Epithelial cell of esophagus (primary cell): Measurements from ENCODE around the gene MCC.

Source experiments
- DNase-seq: peaks from one replicate; pipeline ENCODE4 v3.0.0; 2010; ENCODE audit warnings: low read depth
- H3K4me3 ChIP-seq: 2 replicates; pipeline ENCODE4 v1.5.1; 2011; ENCODE audit warnings: mild to moderate bottlenecking, low read length, control low read depth
- TF ChIP-seq, protein P1 (sequence below): IDR thresholded peaks from 2 replicates; pipeline ENCODE4 v1.5.1; 2011; ENCODE audit warnings: low read depth, mild to moderate bottlenecking, low read length, control low read depth, inconsistent platforms; ENCODE audit not compliant: insufficient read depth; ENCODE audit errors: missing control alignments

The MCC gene

DNA sequence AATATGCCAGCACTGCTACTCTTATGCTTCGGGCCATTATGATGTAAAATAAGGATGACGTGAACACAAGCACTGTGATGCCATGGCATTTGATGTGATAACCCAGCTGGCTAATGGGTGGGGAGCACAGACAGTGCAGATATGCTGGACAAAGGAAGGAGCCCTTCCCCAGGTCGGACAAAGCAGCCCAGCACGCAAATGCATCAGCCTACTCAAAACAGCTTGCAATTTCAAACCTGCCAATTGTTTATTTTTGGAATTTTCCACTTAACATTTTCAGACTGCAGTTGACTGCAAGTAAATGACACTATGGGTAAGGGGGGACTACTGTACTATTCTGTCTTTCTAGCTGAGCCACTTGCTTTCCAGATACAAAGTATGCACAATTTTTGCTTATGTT, 330.4 kb downstream of the MCC start:
- TF ChIP-seq, protein P1, sequence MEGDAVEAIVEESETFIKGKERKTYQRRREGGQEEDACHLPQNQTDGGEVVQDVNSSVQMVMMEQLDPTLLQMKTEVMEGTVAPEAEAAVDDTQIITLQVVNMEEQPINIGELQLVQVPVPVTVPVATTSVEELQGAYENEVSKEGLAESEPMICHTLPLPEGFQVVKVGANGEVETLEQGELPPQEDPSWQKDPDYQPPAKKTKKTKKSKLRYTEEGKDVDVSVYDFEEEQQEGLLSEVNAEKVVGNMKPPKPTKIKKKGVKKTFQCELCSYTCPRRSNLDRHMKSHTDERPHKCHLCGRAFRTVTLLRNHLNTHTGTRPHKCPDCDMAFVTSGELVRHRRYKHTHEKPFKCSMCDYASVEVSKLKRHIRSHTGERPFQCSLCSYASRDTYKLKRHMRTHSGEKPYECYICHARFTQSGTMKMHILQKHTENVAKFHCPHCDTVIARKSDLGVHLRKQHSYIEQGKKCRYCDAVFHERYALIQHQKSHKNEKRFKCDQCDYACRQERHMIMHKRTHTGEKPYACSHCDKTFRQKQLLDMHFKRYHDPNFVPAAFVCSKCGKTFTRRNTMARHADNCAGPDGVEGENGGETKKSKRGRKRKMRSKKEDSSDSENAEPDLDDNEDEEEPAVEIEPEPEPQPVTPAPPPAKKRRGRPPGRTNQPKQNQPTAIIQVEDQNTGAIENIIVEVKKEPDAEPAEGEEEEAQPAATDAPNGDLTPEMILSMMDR = no peak
- DNase-seq = no peak

DNA sequence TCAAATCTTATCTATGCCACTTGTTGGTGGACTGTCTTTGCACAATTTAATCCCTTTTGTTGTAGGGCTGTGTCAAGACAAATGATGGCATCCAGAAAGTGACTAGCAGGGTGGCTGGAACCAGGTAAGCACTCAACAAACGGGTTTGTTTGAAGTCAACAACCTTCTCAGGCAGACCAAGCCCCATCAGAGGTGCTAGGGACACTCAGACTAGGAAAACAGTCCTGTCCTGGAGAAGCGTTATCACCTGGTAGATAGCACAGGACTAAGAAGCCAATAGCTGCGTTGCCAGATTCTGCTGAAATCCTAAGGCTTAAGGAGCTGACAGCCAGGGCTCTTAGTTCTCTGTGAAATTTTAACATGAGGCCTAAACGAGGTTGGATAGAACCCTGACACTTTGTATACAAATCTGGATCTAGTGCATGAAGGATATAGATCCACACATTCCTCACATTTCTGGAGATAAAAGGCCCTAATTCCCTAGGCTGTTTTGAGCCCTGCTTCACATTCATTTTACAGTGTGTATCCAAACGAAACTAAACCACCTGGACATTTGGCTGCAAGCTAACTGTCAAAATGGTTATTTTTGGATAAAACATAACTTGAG, 331.9 kb downstream of the MCC start:
- H3K4me3 ChIP-seq = no peak overlapping the region
- TF ChIP-seq, protein P1 = no peak

More for the DNA sequence above, 330.4 kb downstream of the MCC start:
- no peak overlapping the region for H3K4me3 ChIP-seq

DNA sequence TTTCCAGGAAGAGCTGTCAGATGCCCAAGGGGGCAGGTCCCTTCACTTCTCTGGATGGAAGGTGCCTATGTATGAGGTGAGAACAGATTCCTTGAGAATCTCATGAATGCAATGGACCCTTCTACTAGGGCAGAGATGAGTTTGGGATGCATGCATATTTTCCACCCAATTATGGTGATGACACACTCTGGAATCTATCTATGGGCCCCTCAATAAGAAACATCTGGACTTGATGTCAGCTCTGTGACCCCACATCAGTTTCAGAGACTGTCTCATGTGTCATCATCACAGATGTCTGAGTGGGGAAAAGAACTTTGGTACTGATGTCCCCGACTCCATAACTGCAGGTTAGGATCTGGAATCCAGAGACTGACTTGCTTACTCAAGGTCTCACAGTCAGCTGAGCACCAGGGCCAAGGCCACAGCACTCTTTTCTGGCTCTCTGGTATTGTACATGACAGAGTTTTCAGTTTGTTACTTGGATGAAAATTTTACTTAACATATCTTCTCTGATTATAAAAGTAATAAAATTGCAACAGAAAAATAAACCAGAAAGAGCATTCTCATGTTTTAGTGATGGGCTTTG, 334.6 kb downstream of the MCC start:
- TF ChIP-seq, protein P1 = no peak
- no peak for DNase-seq
- no peak overlapping the region for H3K4me3 ChIP-seq

More for the DNA sequence above, 331.9 kb downstream of the MCC start:
- no peak for DNase-seq

DNA sequence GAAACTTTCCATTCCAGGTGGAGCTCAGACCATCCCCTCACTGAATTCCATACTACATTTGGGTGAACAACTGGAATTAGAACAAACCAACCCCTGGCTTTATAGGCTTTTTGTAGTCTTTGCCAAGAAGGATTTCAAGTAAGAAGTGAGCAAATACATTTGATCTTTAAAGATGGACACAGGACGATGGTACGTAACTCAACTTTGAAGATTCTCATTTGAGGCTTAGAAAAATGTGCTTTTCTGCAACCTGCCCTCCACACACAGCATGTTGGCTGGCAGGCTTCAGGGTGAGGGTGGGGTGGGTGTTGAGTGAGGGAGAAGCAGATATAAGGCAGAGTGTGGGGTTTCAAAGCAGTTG, 335.9 kb downstream of the MCC start:
- no peak for DNase-seq
- TF ChIP-seq, protein P1 = no peak
- H3K4me3 ChIP-seq = no peak overlapping the region

DNA sequence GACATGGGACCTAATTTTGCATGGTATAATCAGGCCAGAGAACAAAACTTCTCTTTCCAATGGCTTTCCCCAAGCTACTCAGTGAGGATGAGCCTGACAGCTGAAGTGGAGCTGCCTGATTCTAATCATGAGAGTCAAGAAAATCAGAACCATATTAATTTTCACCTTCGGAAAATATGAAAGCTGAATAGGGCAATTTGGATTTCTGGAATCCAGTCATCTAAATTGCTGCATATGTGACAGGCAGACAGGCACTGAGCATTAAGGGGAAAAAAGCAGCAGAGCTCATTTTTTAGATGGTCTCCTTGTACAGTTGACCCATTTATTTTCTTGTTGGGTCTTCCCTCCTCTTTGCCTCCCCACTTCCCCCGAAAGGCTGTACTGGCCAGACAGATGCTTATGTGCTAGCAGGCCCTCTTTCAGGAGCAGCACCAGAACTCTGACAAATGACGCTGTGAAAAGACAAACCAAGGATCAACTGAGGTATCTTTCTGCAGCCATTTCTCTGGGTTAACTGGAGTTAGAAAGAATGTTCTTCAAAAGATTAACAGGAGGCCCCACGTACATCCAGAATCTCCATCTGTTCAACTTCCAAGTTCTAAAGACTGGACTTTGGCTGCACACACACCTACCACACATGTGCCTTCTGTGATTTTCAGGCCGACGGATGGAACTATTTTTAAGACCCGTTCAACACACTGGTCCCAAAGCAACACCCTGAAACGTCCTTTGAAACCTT, 336.4 kb downstream of the MCC start:
- no peak for DNase-seq
- TF ChIP-seq, protein P1 = no peak
- no peak overlapping the region for H3K4me3 ChIP-seq

DNA sequence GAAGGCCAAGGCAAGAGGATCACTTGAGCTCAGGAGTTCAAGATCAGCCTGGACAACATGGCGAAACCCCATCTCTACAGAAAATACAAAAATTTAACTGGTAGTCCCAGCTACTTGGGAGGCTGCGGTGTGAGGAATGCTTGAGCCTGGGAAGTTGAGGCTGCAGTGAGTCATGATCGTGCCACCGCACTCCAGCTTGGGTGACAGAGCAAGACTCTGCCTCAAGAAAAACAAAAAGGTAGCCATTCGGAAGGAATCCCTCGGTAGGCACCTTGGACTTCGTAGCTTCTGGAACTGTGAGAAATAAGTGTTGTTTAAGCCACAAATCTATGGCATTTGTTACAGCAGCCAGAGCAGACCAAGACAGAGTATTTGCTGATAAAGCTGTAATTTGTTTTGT, 337.4 kb downstream of the MCC start:
- TF ChIP-seq, protein P1 = no peak

More for the DNA sequence above, 337.4 kb downstream of the MCC start:
- H3K4me3 ChIP-seq = no peak overlapping the region
- no peak for DNase-seq
